GM19372 (cell line): ENCODE results near the gene WASL.
"Not testable (repeated sequence)": the region's sequence is repeated elsewhere in the genome, so short reads cannot be mapped to it uniquely, and the experiment has no call there.

Source experiments
- ATAC-seq: cut with Tn5 transposase; IDR thresholded peaks from one replicate; pipeline ENCODE4 v1.9.1; 2021; ENCODE audit warnings: mild to moderate bottlenecking, low read depth, moderate library complexity; ENCODE audit not compliant: unreplicated experiment

The WASL gene

GRCh38 chr7:123637878-123638277, 110.9 kb downstream of the WASL start:
- no peak for ATAC-seq

GRCh38 chr7:123637203-123637602, 111.6 kb downstream of the WASL start:
- ATAC-seq = no peak

GRCh38 chr7:123635551-123636359, 113.0 kb downstream of the WASL start:
- ATAC-seq = peak; percentile 58

- ATAC-seq = not testable (repeated sequence)
Observed at GRCh38 chr7:123634011-123634573, 114.7 kb downstream of the WASL start.

GRCh38 chr7:123633553-123633952, 115.2 kb downstream of the WASL start:
- ATAC-seq = no peak

GRCh38 chr7:123632808-123633207, 116.0 kb downstream of the WASL start:
- no peak for ATAC-seq
